ENCODE measurements around the gene MLANA. TPM values are rescaled to one million over a fixed set of nuclear protein-coding genes. Genes with fewer than 3 reads are reported as not detected.

The MLANA gene
- total and polyA plus RNA-seq, 10 donors = not detected

GRCh38 chr9:5917273-5917672 lies 26.6 kb downstream of the MLANA start:
- Histone ChIP-seq H3K36me3 (peaks cover 0 to 35% (median 15%) of the 10 kb centered on the region in 6 donors), H3K4me3 (no peak overlapping the region), H3K27ac (no peak overlapping the region), H3K9me3 (no peaks in the 10 kb centered on the region), H3K27me3 (replicated peaks in 1 of 7) (no peaks in the 10 kb centered on the region), H3K4me1 (no peaks in the 10 kb centered on the region)
- intact Hi-C loops (cut with DNase I; ENCODE audit: low total_unique reads) = no loop called here
- 89 to 99% (median 93%) methylated on average over 4 of the region's 4 CpGs for WGBS, 5 donors
- DNase-seq = no peak
- TF ChIP-seq CTCF (IDR thresholded peaks at IDR 0.05 in 8 of 11, conservative IDR thresholded peaks at IDR 0.05 in 3 of 11) (no peak), POLR2A (IDR thresholded peaks at IDR 0.05) (no peak), POLR2AphosphoS5 (IDR thresholded peaks at IDR 0.05) (no peak)

- H3K9me3 ChIP-seq = no peaks in the 10 kb centered on the region
- 63 to 67% (median 64%) methylated on average over 3 of the region's 3 CpGs for WGBS, 5 donors
- DNase-seq = no peak
- intact Hi-C loops (cut with DNase I; ENCODE audit: low total_unique reads) = no loop called here
- no peak overlapping the region for H3K4me3 ChIP-seq
- H3K27me3 ChIP-seq (replicated peaks in 1 of 7) = no peaks in the 10 kb centered on the region
- TF ChIP-seq POLR2A (IDR thresholded peaks at IDR 0.05) (no peak), CTCF (IDR thresholded peaks at IDR 0.05 in 8 of 11, conservative IDR thresholded peaks at IDR 0.05 in 3 of 11) (no peak), POLR2AphosphoS5 (IDR thresholded peaks at IDR 0.05) (no peak)
- H3K27ac ChIP-seq = no peak overlapping the region
- H3K36me3 ChIP-seq = peaks cover 0 to 41% (median 21%) of the 10 kb centered on the region in 6 donors
- H3K4me1 ChIP-seq = no peaks in the 10 kb centered on the region
Observed at GRCh38 chr9:5917888-5918287, 27.2 kb downstream of the MLANA start.

GRCh38 chr9:5918460-5918859 lies 27.8 kb downstream of the MLANA start:
- H3K4me3 ChIP-seq = no peak overlapping the region
- TF ChIP-seq POLR2AphosphoS5 (IDR thresholded peaks at IDR 0.05) (no peak), CTCF (IDR thresholded peaks at IDR 0.05 in 8 of 11, conservative IDR thresholded peaks at IDR 0.05 in 3 of 11) (no peak), POLR2A (IDR thresholded peaks at IDR 0.05) (no peak)
- H3K27me3 ChIP-seq (replicated peaks in 1 of 7) = no peaks in the 10 kb centered on the region
- WGBS, 5 donors = 76 to 83% (median 79%) methylated on average over 3 of the region's 3 CpGs
- intact Hi-C loops (cut with DNase I; ENCODE audit: low total_unique reads) = no loop called here
- no peaks in the 10 kb centered on the region for H3K4me1 ChIP-seq
- no peaks in the 10 kb centered on the region for H3K9me3 ChIP-seq
- DNase-seq = no peak
- no peak overlapping the region for H3K27ac ChIP-seq
- H3K36me3 ChIP-seq = peaks cover 0 to 47% (median 27%) of the 10 kb centered on the region in 6 donors

- no peak overlapping the region for H3K4me3 ChIP-seq
- no peaks in the 10 kb centered on the region for H3K4me1 ChIP-seq
- 58 to 88% (median 82%) methylated on average over 2 of the region's 2 CpGs for WGBS, 5 donors
- TF ChIP-seq POLR2AphosphoS5 (IDR thresholded peaks at IDR 0.05) (no peak), CTCF (IDR thresholded peaks at IDR 0.05 in 8 of 11, conservative IDR thresholded peaks at IDR 0.05 in 3 of 11) (no peak), POLR2A (IDR thresholded peaks at IDR 0.05) (no peak)
- peaks cover 0 to 71% (median 45%) of the 10 kb centered on the region in 6 donors for H3K36me3 ChIP-seq
- no peak overlapping the region for H3K27ac ChIP-seq
- H3K27me3 ChIP-seq (replicated peaks in 1 of 7) = no peaks in the 10 kb centered on the region
- H3K9me3 ChIP-seq = no peaks in the 10 kb centered on the region
- DNase-seq = no peak
- intact Hi-C loops (cut with DNase I; ENCODE audit: low total_unique reads) = no loop called here
Observed at GRCh38 chr9:5920860-5921328, 30.2 kb downstream of the MLANA start.

Data from spleen (tissue), 11 donors.